AG04450 (cell line): Measurements from ENCODE around the gene ZNF445. TPM values are rescaled to one million over a fixed set of nuclear protein-coding genes. Genes with fewer than 3 reads are reported as not detected.

Source experiments
- CTCF ChIA-PET: fragments of 300-600, 350-600 bp; formaldehyde crosslinking; extraction: SDS; loops from one replicate; lab custom pipeline; 2022; ENCODE audit warnings: antibody characterized with exemption, inconsistent platforms; lab: Charles Lee
- POLR2A ChIA-PET: fragments of 350-600 bp; formaldehyde crosslinking; extraction: SDS; loops from one replicate; lab custom pipeline; 2021; ENCODE audit warnings: antibody characterized with exemption, inconsistent platforms; lab: Yijun Ruan, JAX
- DNase-seq: peaks from one replicate; pipeline ENCODE4 v3.0.0-alpha.2; 2011; ENCODE audit warnings: low read depth, low spot score
- H3K27ac ChIP-seq: one replicate; pipeline ENCODE4 v1.5.1; 2012; ENCODE audit warnings: low read depth, low read length, control low read depth
- H3K27me3 ChIP-seq: one replicate; pipeline ENCODE4 v1.6.0; 2012; ENCODE audit warnings: low read length; ENCODE audit not compliant: control insufficient read depth, insufficient read depth
- H3K4me3 ChIP-seq: 2 replicates; pipeline ENCODE4 v1.5.1; 2011; ENCODE audit warnings: mild to moderate bottlenecking, low read depth, low read length, control low read depth
- H3K9me3 ChIP-seq: 2 replicates; pipeline ENCODE4 v1.5.1; 2012; ENCODE audit warnings: low read length; ENCODE audit not compliant: control insufficient read depth, insufficient read depth
- polyA minus RNA-seq: library from RNA; depleted of rRNA, polyadenylated mRNA; stranded (reverse); fragments of >200 nt; gene quantifications from 2 replicates; pipeline ENCODE4 v1.2.3, GENCODE V29; 2011; rRNA and poly(A)+ RNA removed
- polyA plus RNA-seq: library from polyadenylated mRNA; depleted of rRNA; stranded (reverse); fragments of >200 nt; gene quantifications from 2 replicates; pipeline ENCODE4 v1.2.3, GENCODE V29; 2011; rRNA removed
- TF ChIP-seq, protein P1 (sequence below): IDR thresholded peaks from 2 replicates; pipeline ENCODE4 v1.5.1; 2011; ENCODE audit warnings: low read depth, low read length, control low read depth, inconsistent platforms

Gene ZNF445
- polyA plus RNA-seq (4.7 and 5.1 TPM in 2 replicates), polyA minus RNA-seq (13.8 TPM in 2 replicates)

DNA sequence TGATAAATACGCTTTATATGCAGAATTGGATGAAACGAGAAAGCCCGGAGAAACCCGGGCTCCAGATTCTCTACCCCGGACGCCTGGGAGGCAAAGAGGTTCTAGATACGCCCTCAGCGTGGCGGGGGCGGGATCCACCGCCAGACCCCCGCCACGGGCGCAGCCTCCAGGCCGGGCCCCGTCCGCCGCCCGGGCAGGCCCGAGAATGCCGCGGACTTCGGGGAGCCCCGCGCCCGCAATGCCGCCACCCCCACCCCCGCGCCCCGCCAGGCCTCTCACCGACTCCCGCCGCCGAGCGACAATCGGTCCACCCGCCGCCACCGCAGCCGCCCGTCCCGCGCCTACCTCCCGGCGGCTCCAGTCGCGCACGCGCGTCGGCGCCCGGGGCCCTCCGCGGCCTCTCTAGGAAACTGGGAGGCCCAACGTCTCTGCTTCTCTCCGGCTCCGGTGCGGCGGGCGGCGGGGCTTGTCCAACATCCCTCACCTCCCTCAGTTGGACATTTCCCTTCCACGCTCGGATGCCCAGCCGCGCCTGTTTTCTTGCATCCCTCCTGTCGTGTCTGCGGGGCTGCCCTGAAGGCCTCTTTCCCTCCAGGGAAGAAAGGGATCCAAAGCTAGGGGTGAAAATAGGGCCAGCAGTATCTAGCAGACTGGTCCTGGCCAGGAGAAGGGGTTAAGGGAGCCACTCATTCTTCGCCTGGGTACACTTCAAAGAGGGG lies at the start of gene ZNF445:
Gene ZNF445 (minus strand): TSS at position 359 of the 719 bp plus-strand sequence. CDS start 22,121 bp downstream, outside the sequence.
- TF ChIP-seq, protein P1, sequence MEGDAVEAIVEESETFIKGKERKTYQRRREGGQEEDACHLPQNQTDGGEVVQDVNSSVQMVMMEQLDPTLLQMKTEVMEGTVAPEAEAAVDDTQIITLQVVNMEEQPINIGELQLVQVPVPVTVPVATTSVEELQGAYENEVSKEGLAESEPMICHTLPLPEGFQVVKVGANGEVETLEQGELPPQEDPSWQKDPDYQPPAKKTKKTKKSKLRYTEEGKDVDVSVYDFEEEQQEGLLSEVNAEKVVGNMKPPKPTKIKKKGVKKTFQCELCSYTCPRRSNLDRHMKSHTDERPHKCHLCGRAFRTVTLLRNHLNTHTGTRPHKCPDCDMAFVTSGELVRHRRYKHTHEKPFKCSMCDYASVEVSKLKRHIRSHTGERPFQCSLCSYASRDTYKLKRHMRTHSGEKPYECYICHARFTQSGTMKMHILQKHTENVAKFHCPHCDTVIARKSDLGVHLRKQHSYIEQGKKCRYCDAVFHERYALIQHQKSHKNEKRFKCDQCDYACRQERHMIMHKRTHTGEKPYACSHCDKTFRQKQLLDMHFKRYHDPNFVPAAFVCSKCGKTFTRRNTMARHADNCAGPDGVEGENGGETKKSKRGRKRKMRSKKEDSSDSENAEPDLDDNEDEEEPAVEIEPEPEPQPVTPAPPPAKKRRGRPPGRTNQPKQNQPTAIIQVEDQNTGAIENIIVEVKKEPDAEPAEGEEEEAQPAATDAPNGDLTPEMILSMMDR, result no peak
- peak within 1 kb of the TSS; percentile 72 for H3K4me3 ChIP-seq
- ChIA-PET CTCF (no interaction called here), POLR2A (no interaction called here)
- peak; percentile 23 for DNase-seq
- H3K27ac ChIP-seq, result no peak within 1 kb of the TSS
- no peaks in the 10 kb centered on the region for H3K27me3 ChIP-seq
- no peaks in the 10 kb centered on the region for H3K9me3 ChIP-seq

DNA sequence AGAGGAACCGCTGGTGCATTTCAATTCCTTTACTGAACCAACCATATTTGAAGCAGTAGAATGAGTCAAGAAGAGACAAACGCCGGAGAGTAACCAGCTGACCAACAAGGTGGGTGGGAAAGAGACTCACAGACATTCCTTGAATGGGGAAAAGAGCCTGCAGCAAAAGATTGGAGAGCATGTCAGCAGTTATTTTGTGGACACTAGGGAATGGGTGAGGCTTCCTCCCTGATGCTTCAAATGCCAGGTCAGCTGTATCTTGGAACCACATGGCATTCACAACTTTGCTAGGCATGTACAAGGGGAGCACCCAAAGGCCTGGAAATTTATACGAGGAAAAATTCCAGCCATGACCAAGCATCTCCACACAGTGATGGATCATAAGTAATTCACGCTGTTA lies 47.6 kb upstream of the ZNF445 start:
- Histone ChIP-seq H3K9me3 (peaks cover 3% of the 10 kb centered on the region; the same call in 1 of the 2 replicates), H3K27me3 (peaks cover 12% of the 10 kb centered on the region), H3K4me3 (no peak overlapping the region), H3K27ac (no peak overlapping the region)
- ChIA-PET POLR2A (no interaction called here), CTCF (no interaction called here)
- TF ChIP-seq, protein P1, result no peak
- DNase-seq, result no peak

DNA sequence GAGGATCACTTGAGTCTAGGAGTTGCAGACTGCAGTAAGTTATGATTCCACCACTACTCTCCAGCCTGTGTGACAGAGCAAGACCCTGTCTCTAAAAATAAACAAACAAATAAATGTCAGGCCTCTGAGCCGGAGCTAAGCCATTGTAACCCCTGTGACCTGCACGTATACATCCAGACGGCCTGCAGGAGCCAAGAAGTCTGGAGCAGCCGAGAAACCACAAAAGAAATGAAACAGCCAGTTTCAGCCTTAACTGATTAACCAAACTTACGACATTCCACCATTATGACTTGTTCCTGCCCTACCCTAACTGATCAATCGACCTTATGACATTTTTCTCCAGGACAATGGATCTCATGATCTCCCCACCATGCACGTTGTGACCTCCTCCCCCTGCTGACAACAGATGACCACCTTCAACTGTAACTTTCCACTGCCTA lies 45.0 kb upstream of the ZNF445 start:
- Histone ChIP-seq H3K27me3 (peaks cover 6% of the 10 kb centered on the region), H3K9me3 (peaks cover 3% of the 10 kb centered on the region; the same call in 1 of the 2 replicates), H3K4me3 (no peak overlapping the region), H3K27ac (no peak overlapping the region)
- CTCF ChIA-PET, result no interaction called here
- no peak for DNase-seq
- POLR2A ChIA-PET, result no interaction called here
- TF ChIP-seq, protein P1, result no peak

DNA sequence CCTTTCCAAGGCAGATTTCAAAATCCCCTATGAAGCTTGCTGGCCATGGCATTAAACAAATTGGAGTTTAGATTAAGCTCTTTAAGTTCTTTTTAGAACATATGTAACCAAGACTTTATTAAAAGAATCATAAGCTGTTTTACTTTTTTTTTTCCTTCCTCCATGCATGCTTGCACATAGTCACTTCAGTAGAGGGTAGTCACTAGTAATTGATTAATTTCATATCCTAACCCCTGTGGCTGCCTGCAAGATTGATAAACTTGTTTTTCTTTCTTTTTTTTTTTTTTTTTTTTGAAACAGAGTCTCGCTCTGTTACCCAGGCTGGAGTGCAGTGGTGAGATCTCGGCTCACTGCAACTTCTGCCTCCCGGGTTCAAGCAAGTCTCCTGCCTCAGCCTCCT lies 44.3 kb upstream of the ZNF445 start:
- POLR2A ChIA-PET, result no interaction called here
- no peak overlapping the region for H3K27ac ChIP-seq
- CTCF ChIA-PET, result interaction anchor here (0.7 kb wide), 2 partner anchors 129 to 140 kb away, joined by 4 read pairs; no protein-coding TSS in a partner anchor
- H3K9me3 ChIP-seq, result peaks cover 3% of the 10 kb centered on the region; the same call in 1 of the 2 replicates
- TF ChIP-seq, protein P1, result no peak
- no peak overlapping the region for H3K4me3 ChIP-seq
- peaks cover 6% of the 10 kb centered on the region for H3K27me3 ChIP-seq
- no peak for DNase-seq

- TF ChIP-seq, protein P1, result no peak
- Histone ChIP-seq H3K4me3 (no peak overlapping the region), H3K27me3 (peaks cover 6% of the 10 kb centered on the region), H3K27ac (no peak overlapping the region), H3K9me3 (no peaks in the 10 kb centered on the region)
- ChIA-PET CTCF (interaction anchor here (2.0 kb wide), 1 partner anchor 14 kb away, joined by 6 read pairs; no protein-coding TSS in a partner anchor), POLR2A (no interaction called here)
- no peak for DNase-seq
Observed at GRCh38 chr3:44518782-44519156, 41.3 kb upstream of the ZNF445 start.
